ENCODE measurements around the gene AMPH.
A peak's percentile ranks its signal among the peaks of the same experiment; 100 is the strongest.
"Not testable (repeated sequence)": the region's sequence is repeated elsewhere in the genome, so short reads cannot be mapped to it uniquely, and the experiment has no call there.

AMPH gene

DNA sequence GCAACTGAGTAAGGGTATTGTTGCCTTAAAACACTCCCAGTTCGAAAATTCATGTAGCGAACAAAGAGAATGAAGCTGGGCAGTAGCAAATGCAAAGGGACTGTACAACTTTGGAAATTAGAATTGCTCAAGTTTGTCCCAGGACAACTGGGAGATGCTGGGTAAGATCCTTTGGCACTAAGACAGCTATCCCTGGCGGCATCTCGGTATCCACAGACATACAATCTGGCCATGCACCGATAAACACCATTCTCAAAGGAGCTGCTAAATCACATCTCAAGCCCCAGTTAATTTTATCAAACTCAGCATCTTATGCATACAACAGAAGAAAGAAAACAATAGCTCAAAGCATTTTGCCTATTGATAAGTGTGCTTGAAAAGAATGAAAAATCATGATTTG lies 177.3 kb downstream of the AMPH start:
- no peak for DNase-seq

- no peak for DNase-seq
Observed at GRCh38 chr7:38453168-38453567, 178.0 kb downstream of the AMPH start.

DNA sequence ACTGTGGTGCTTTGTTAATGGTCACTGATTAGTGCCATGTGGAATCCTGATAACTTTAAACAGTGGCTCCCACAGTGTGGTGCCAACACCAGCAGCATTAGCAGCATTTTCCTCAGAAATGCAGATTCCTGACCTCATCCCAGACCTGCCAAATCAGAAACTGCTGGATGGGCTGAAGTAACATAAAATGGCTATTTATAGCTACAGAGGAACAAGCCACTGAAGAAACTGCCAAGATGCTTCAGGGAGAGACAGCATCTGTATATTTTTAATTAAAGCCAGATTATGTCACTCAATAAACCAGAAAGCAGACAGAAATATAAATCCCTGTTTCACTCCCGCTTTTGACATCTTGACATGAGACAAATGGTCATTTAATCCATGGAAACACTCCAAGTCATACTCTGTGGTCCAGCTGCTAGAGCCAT lies 178.5 kb downstream of the AMPH start:
- DNase-seq, result no peak

DNA sequence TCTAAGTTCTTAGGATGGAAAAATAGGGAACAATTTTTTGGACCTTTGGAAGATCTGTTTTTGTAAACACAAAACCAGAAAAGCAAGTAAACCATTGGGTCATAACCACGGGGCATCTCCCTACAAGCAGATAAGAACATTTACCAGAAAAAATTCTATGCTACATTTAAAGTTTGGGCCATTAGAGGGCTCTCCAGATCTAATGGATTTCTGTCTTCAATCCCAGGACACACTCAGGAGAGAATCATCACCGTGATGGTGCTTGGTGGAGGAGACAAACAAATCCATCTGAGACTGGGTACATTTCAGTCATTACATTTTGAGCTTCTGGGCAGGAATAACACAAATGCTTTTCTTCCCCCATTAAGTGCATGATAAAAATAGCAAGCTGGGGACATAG lies 179.3 kb downstream of the AMPH start:
- peak; percentile 19 for DNase-seq

DNA sequence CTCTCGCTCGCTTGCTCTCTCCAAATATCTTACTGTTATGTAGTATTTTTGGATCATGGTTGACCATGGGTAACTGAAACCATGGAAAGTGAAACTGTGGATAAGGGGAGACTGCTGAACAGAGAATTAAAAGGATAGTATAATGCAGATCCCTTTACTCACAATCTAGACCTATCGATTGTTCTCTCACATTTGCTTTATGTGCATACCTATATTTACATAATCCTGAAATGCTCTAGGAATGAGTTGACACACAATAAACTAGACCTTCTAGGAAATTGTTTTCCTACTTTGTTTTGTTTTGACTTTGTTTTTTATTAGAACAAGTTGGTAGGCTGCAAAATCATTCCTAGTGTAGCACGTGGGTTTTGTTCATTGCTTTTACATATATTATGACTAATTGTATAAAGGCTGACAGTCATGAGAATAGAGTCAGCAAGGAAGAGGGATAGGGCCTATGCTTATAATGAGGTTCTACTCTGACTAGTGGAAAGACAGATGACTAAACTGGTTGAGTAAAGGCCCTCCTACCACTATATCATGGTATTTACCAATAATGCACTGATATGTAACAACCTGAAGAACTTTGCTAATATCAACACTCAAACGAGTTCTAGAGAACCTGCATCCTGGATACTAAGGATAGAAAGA lies 182.5 kb downstream of the AMPH start:
- DNase-seq, result no peak

GRCh38 chr7:38448054-38448453 lies 183.1 kb downstream of the AMPH start:
- no peak for DNase-seq

GRCh38 chr7:38438970-38439369 lies 192.2 kb downstream of the AMPH start:
- DNase-seq, result no peak

GRCh38 chr7:38432671-38433070 lies 198.5 kb downstream of the AMPH start:
- DNase-seq, result no peak

- no peak for DNase-seq
Observed at GRCh38 chr7:38432080-38432479, 199.1 kb downstream of the AMPH start.

DNA sequence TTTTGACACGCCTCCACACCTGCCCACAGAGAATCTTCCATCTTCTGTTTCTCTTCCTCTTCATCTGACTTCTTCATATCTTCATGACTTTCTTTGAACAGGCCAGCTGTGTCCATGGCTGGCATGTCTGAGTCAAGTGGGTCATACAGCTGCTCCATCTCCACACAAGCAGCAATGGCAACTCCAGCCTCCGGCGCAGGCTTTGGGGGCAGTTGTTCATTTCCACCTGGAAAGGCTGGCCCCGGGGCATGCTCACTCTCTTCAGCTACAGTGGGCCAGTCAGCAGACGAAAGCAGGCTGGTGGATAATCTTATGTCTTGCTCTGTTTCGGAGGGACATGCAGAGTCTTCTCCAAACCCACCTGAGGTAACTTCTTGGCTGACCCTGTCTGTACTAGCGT lies 202.1 kb downstream of the AMPH start:
- no peak for DNase-seq

GRCh38 chr7:38428041-38428440 lies 203.1 kb downstream of the AMPH start:
- no peak for DNase-seq

- DNase-seq, result no peak
Observed at GRCh38 chr7:38427279-38427955, 203.8 kb downstream of the AMPH start.

GRCh38 chr7:38425509-38425908 lies 205.7 kb downstream of the AMPH start:
- no peak for DNase-seq

DNA sequence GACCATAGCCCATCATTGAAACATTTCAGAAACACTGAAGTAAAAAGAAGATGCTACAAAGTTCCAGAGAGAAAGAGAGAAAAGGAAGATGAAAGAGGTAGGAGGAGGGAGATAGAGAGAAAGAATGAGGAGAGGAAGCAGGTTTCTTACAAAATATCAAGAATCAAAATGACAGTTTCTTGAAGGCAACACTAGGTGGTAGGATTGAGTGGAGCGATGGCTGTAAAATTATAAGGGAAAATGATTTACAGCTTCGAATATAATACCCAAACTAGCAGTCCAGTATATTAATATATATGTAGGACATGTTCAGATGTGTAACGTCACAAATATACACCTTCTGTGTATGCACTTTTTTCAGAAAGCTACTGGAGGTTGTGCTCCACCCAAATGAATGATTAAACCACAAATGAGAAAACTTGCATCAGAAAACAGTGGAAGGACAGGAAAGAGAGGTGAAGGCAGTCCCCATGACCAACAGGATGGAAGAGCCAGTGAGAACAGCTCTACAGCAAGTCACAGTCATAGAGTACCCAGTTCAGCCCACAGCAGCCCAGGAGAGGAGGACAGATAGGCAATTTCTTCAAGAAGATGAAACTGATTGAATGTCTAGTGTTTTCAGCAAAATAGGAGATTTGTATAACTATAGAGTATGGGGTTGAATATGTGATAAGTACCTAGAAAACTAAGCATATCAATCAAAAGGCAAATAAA lies 206.3 kb downstream of the AMPH start:
- no peak for DNase-seq

- no peak for DNase-seq
Observed at GRCh38 chr7:38413784-38414183, 217.4 kb downstream of the AMPH start.

DNA sequence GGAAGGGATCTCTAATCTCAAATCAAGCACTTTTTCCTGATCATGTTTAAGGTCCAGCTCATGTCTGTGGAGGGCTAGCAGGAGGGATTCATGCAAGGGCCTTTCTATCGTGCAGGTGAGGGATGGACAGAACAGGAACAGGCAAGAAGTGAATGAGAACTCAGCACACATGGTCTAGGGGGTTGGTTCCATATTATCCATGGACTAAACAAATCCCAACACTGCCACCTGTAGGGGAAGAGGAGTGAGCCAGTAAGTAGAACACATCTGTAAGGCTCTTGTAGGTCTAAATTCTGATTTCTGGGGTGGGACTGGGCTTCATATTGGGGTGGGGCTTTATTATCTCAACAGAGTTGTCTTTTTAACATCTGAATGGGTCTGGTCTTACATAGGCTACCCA lies 219.8 kb downstream of the AMPH start:
- DNase-seq, result no peak

DNA sequence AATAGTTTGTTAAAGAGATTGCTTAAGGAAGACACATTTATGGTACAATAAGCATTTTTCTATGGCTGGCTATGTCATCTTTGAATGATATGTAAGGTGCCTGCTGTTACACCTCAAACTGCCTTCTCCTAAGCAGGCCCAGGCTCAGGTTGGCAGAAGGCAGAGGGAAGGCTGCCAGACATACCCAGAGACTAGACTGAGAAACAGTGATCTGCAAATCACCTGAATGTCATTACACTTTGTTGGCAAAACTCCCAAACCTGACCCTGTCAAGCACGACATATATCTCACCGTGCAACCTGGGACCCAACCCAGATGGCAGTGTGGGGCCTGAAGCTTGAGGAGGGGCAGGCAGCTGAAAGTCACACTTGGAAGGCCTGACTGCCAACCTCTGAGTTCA lies 221.1 kb downstream of the AMPH start:
- DNase-seq, result no peak

GRCh38 chr7:38409531-38409930 lies 221.6 kb downstream of the AMPH start:
- no peak for DNase-seq

- no peak for DNase-seq
Observed at GRCh38 chr7:38398725-38399321, 232.3 kb downstream of the AMPH start.

GRCh38 chr7:38396852-38397251 lies 234.3 kb downstream of the AMPH start:
- DNase-seq, result no peak

GRCh38 chr7:38395921-38396552 lies 235.1 kb downstream of the AMPH start:
- not testable (repeated sequence) for DNase-seq

- DNase-seq, result no peak
Observed at GRCh38 chr7:38394660-38395059, 236.5 kb downstream of the AMPH start.

GRCh38 chr7:38393874-38394273 lies 237.3 kb downstream of the AMPH start:
- no peak for DNase-seq
